Liver (tissue), 9 donors: ENCODE results near the gene UNC79. TPM values are rescaled to one million over a fixed set of nuclear protein-coding genes. Genes with fewer than 3 reads are reported as not detected.
A peak's percentile ranks its signal among the peaks of the same experiment; 100 is the strongest.

Source experiments
- DNase-seq: peaks from one replicate; pipeline ENCODE4 v3.0.0-alpha.2; 2017; ENCODE audit warnings: low spot score
- H3K27ac ChIP-seq, 2 donors: one replicate each; pipeline ENCODE4 v1.7.0; 2013; ENCODE audit warnings: inconsistent platforms in 2 of 2, low read length in 2 of 2, control low read depth in 1 of 2, low read depth in 1 of 2, mild to moderate bottlenecking in 1 of 2
- H3K27me3 ChIP-seq, 4 donors: one replicate each; pipeline versions ENCODE4 v1.6.1 to v1.7.0; 2013; ENCODE audit warnings: low read length in 3 of 4, inconsistent platforms in 1 of 4, mild to moderate bottlenecking in 1 of 4, moderate library complexity in 1 of 4; ENCODE audit not compliant: control insufficient read depth in 4 of 4, insufficient read depth in 4 of 4
- H3K36me3 ChIP-seq, 4 donors: one replicate each; pipeline versions ENCODE4 v1.6.1 to v1.7.0; 2013; ENCODE audit warnings: low read length in 3 of 4, mild to moderate bottlenecking in 3 of 4, low read depth in 1 of 4, moderate library complexity in 1 of 4; ENCODE audit not compliant: control insufficient read depth in 4 of 4, insufficient read depth in 3 of 4
- H3K4me1 ChIP-seq, 4 donors: one replicate each; pipeline versions ENCODE4 v1.6.1 to v1.7.0; 2013; ENCODE audit warnings: low read length in 3 of 4, mild to moderate bottlenecking in 3 of 4, moderate library complexity in 1 of 4; ENCODE audit not compliant: control insufficient read depth in 4 of 4, insufficient read depth in 4 of 4
- H3K4me3 ChIP-seq, 3 donors: one replicate each; pipeline versions ENCODE4 v1.6.1 to v1.7.0; 2013; ENCODE audit warnings: low read length in 3 of 3, control low read depth in 1 of 3, low read depth in 1 of 3, mild to moderate bottlenecking in 1 of 3
- H3K9ac ChIP-seq, 2 donors: one replicate each; pipeline ENCODE4 v1.7.0; 2013; ENCODE audit warnings: low read length in 2 of 2, mild to moderate bottlenecking in 2 of 2, moderate library complexity in 2 of 2, control low read depth in 1 of 2, low read depth in 1 of 2
- H3K9me3 ChIP-seq, 4 donors: one replicate each; pipeline versions ENCODE4 v1.6.1 to v1.7.0; 2013; ENCODE audit warnings: low read length in 3 of 4; ENCODE audit not compliant: control insufficient read depth in 4 of 4
- CTCF ChIP-seq: fragments of 150-350 bp; IDR thresholded peaks from 2 replicates; pipeline ENCODE4 v1.5.1; 2017; ENCODE audit warnings: improper control_type of control experiment, low read depth, low read length; ENCODE audit not compliant: missing input control
- EGR1 ChIP-seq, 2 donors: IDR thresholded peaks; 2 replicates each; pipeline ENCODE4 v1.6.1; 2016 to 2018; ENCODE audit warnings: antibody characterized with exemption in 2 of 2, low read depth in 2 of 2
- FOXA1 ChIP-seq: IDR thresholded peaks from 2 replicates; pipeline ENCODE4 v1.6.1; 2016; ENCODE audit warnings: antibody characterized with exemption
- GABPA ChIP-seq, 2 donors: IDR thresholded peaks in 1 of 2; conservative IDR thresholded peaks in 1 of 2; 2 replicates each; pipeline ENCODE4 v1.6.1; 2016; ENCODE audit warnings: antibody characterized with exemption in 2 of 2, mild to moderate bottlenecking in 1 of 2, moderate library complexity in 1 of 2
- HNF4A ChIP-seq, 2 donors: conservative IDR thresholded peaks; 2 replicates each; pipeline ENCODE4 v1.6.1; 2016; ENCODE audit warnings: antibody characterized with exemption in 2 of 2, mild to moderate bottlenecking in 2 of 2
- HNF4G ChIP-seq: IDR thresholded peaks from 2 replicates; pipeline ENCODE4 v1.6.1; 2016; ENCODE audit warnings: antibody characterized with exemption
- JUND ChIP-seq, 2 donors: IDR thresholded peaks; 2 replicates each; pipeline ENCODE4 v1.6.1; 2016; ENCODE audit warnings: antibody characterized with exemption in 2 of 2
- RAD21 ChIP-seq, 2 donors: IDR thresholded peaks; 2 replicates each; pipeline ENCODE4 v1.6.1; 2016; ENCODE audit warnings: antibody characterized with exemption in 2 of 2, mild to moderate bottlenecking in 2 of 2
- REST ChIP-seq: IDR thresholded peaks from 2 replicates; pipeline ENCODE4 v1.6.1; 2016; ENCODE audit warnings: antibody characterized with exemption, mild to moderate bottlenecking
- RXRA ChIP-seq, 2 donors: IDR thresholded peaks; 2 replicates each; pipeline ENCODE4 v1.6.1; 2017 to 2018; ENCODE audit warnings: antibody characterized with exemption in 2 of 2, mild to moderate bottlenecking in 1 of 2
- TAF1 ChIP-seq: conservative IDR thresholded peaks from 2 replicates; pipeline ENCODE4 v1.6.1; 2016; ENCODE audit warnings: antibody characterized with exemption, mild to moderate bottlenecking
- YY1 ChIP-seq: IDR thresholded peaks from 2 replicates; pipeline ENCODE4 v1.6.1; 2016; ENCODE audit warnings: antibody characterized with exemption, mild to moderate bottlenecking
- WGBS: extraction: QIAGEN DNeasy Blood & Tissue Kit; methylation state at CpG from one replicate; pipeline ENCODE4 v1.1.7; 2013; 5-methylcytosine and 5-hydroxymethylcytosine counted together
- polyA plus RNA-seq, 2 donors: library from polyadenylated mRNA; stranded (reverse) in 1 of 2; unstranded in 1 of 2; fragments of 200-250 nt in 1 of 2; fragments of >200 nt in 1 of 2; fragmentation: Nextera tagmentation in 1 of 2; extraction: Ambion mirVana in 1 of 2; gene quantifications; one replicate each; pipeline versions ENCODE4 v1.2.1 to v1.2.3, GENCODE V29; 2013 to 2015
- total RNA-seq, 2 donors: library from RNA; depleted of rRNA; stranded (reverse); fragments of >200 nt; gene quantifications; one replicate each; pipeline ENCODE4 v1.2.3, GENCODE V29; 2014
- donor health status: healthy.
- donor health status: healthy.
- donor health status: healthy.
- donor health status: healthy.
- donor health status: healthy.

The UNC79 gene
- total and polyA plus RNA-seq, 4 donors = 0.01 to 0.08 (median 0.05) TPM; not detected in 1

- TF ChIP-seq RAD21 (IDR thresholded peaks at IDR 0.05) = no peak
- no peak for TF ChIP-seq TAF1
- no peak for TF ChIP-seq EGR1 (IDR thresholded peaks at IDR 0.05; ENCODE audit: low read depth in 2 of 2)
- TF ChIP-seq REST = no peak
- TF ChIP-seq GABPA (IDR thresholded peaks at IDR 0.05 in 1 of 2, conservative IDR thresholded peaks at IDR 0.05 in 1 of 2) = no peak
- TF ChIP-seq HNF4G = no peak
- TF ChIP-seq HNF4A (conservative IDR thresholded peaks at IDR 0.05) = no peak
- no peak for TF ChIP-seq RXRA (IDR thresholded peaks at IDR 0.05)
- DNase-seq = no peak
- Histone ChIP-seq H3K27ac (no peak overlapping the region), H3K9me3 (no peaks in the 10 kb centered on the region), H3K4me1 (no peaks in the 10 kb centered on the region), H3K27me3 (no peaks in the 10 kb centered on the region), H3K9ac (no peak overlapping the region), H3K4me3 (no peak overlapping the region), H3K36me3 (no peaks in the 10 kb centered on the region)
- 75% methylated on average over 7 of the region's 7 CpGs for WGBS
Observed at GRCh38 chr14:93714605-93715004, 283.9 kb downstream of the UNC79 start.

- Histone ChIP-seq H3K27ac (no peak overlapping the region), H3K36me3 (no peaks in the 10 kb centered on the region), H3K9me3 (no peaks in the 10 kb centered on the region), H3K27me3 (no peaks in the 10 kb centered on the region), H3K9ac (no peak overlapping the region), H3K4me3 (no peak overlapping the region), H3K4me1 (no peaks in the 10 kb centered on the region)
- TF ChIP-seq EGR1 (IDR thresholded peaks at IDR 0.05; ENCODE audit: low read depth in 2 of 2) (no peak), FOXA1 (no peak), HNF4G (no peak), YY1 (no peak), JUND (IDR thresholded peaks at IDR 0.05) (no peak), CTCF (no peak), TAF1 (no peak)
- 71% methylated on average over 13 of the region's 13 CpGs for WGBS
- DNase-seq = peak; percentile 12
Observed at GRCh38 chr14:93715279-93715927, 284.7 kb downstream of the UNC79 start.
